ENCODE measurements around the gene RBM38.

RBM38 gene

DNA sequence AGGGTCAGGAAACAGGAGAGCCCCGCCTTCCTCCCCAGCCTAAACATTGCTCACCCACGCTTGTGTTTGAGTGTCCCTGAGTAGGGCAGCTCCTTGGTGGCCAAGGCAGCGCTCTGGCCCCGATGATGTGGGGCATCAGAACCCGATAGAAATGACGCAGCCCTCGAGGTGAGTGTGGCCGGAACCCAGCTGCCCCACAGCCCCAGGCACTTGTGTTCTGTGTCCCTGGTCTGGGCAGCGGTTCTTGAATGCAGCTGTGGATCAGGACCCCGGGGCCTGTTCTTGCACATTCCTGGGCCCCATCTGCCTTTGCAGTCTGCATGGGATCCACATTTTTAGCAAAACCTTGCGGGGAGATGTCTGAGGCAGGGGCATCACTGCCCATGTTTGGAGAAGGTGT is 12.8 kb downstream of the RBM38 start:
- DNase-seq (ENCODE audit: low read depth), result no peak

DNA sequence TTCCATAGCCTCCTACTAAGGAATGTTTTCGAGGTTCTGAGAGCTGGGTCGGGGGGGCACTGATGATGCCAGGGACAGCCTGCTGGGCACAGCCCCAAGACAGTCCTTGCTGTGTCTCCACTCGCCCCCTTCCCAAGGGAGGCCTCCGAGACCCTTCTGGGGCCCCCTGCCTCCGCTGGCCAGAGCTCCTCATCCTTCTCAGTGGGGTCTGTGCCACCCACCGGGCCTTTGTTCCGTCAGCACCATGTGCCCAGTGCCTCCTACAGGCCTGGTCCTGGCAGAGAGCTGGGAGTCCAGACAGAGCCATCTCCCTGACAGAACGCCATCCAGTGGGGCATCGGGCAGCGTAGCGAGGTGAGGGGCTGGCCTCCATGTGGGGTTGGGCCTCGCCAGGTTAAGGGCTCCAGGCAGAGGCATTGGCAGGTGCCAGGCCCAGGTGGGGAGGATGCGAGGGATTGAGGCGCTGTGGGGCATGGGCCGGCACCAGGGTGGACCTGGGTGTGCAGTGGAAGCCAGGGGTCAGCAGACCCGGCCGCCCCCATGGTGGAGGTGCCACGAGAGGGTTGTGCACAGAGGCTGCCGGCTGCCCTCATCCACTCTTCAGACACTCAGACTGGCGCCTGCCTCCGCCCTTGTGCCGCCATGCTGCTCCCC is 13.3 kb downstream of the RBM38 start:
- no peak for DNase-seq (ENCODE audit: low read depth)

DNA sequence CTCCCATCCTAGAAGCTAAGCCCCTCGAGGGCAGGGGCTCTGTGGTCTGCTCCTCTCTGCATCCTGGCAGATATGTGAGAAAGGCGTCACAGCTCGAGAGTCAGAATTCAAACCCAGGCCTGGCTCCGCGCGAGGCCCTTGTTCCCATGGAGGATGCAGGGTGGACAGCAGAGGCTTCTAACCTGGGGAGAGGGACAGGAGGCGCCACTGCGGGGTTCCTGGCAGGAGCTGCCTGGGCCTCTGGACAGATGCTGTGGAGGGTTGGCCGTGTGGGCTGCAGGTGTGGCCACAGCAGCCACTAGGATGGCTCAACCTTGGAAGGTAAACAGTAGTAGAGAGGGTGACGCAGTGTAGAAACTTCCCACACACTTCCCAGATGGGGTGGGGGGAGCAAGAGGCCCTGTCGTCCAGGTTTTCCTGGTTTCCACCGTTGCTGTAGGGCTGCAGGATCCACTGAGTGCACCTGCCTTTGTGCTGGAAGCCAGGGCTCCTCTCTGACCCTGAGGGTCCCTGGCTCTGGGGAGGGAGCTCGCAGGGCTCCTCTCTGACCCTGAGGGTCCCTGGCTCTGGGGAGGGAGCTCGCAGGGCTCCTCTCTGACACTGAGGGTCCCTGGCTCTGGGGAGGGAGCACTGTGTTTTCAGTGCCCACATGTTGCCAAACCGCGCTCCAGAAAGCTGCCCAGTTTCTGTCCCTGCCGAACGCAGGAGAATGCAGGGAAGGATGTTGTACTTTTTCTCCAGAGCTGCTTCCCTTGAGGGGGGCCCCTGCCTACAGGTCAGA is 14.2 kb downstream of the RBM38 start:
- no peak for DNase-seq (ENCODE audit: low read depth)

DNA sequence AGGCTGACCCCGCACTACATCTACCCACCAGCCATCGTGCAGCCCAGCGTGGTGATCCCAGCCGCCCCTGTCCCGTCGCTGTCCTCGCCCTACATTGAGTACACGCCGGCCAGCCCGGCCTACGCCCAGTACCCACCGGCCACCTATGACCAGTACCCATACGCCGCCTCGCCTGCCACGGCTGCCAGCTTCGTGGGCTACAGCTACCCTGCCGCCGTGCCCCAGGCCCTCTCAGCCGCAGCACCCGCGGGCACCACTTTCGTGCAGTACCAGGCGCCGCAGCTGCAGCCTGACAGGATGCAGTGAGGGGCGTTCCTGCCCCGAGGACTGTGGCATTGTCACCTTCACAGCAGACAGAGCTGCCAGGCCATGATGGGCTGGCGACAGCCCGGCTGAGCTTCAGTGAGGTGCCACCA is 16.4 kb downstream of the RBM38 start:
- DNase-seq (ENCODE audit: low read depth), result no peak

DNA sequence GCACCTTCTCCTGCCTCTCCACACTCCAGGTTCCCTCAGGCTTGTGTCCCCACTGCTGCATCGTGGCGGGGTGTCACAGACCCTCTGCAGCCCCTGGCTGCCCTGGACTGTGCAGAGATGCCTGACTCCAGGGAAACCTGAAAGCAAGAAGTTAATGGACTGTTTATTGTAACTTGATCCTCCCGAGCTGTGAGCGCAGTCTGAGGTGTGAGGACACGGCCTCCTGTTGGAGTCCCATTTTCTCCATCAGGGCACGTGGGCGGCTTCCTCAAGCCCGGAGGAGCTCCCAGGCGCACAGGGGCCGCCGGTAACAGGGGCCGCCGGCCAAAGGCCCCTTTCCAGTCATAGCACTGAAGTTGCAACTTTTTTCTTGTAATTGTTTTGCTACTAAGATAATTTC is 16.9 kb downstream of the RBM38 start:
- no peak for DNase-seq (ENCODE audit: low read depth)

DNA sequence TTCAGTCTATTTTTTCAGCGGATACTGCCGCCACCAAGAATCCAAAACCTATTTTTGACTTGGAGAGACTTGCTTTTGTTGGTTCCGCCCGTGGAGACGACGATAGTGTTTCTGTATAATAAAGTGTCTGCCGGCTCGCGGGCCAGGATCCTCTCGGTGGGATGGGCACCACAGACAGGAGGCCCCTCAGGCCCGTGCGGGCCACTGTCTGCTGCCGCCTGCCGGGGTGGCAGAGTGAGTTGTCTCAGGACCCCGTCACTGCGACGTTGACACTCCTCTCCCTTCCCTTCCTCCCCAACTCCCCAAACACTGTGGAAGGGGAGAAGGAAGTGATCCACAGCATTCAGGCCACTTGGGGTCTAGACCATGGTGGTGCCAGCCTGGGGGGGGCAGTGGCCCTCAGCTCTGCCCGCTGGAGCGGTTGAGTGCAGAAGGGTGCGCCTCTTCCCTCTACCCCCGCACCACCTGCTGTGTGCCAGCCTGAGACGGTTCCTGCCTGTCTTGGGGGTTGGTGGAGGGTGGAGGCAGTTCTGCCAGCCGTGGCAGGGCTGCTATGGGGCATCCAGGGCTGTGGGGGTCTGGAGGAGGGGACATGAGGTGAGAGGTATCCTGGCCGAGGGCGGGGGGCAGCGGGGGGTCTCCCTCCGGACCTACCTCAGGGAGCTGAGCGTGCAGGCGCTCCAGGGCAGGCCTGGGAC is 17.5 kb downstream of the RBM38 start:
- DNase-seq (ENCODE audit: low read depth), result no peak

DNA sequence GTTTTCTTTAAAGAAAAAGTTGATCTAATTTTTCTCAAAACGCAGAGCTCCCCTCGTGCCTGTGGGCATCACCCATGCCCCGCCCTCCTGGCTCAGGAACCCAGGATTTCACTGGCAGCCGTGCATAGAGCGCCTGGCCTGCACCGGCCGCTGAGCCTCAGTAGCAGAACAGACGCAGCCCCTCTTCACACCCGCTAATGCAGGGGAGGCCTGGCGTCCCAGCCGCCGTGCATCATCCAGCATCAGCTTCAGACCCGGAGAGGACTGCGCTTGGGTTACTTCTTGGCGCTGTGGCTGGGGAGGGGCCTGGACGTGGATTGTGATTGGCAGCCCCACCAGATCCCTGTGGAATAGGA is 18.1 kb downstream of the RBM38 start:
- DNase-seq (ENCODE audit: low read depth), result no peak

DNA sequence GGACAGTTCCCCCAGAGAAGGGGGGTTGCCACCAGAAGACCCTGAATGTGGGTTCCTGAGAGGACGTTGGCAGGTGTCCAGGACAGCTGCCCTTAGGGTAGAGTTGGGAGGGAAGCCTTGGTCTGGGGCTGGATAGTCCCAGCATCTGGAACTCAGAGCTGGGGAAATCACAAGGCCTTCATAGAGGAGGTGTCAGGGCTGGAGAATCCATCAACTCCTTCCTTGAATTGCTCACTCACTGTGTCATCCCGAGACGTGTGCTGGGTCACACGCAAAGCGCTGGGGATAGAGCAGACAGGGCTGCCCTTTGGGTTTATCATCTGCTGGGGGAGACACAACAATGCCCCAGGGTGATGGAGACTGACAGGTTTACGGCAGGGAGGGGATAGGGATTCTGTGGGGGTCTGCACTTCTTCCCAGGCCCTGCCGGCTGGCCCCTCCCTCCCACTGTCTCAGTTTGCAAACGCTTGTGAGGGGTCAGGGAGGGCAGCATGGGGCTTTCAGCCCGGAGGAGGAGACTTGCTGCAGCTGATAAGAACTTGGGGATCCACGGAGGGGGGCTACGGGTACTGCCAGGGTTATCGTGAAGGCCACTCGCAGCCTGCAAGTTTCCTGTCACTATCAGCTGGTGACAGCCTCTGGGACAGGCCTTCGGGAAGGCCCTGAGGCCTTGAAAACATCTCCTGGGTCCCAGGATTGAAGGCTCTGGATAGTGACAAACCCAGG is 18.6 kb downstream of the RBM38 start:
- DNase-seq (ENCODE audit: low read depth), result no peak

DNA sequence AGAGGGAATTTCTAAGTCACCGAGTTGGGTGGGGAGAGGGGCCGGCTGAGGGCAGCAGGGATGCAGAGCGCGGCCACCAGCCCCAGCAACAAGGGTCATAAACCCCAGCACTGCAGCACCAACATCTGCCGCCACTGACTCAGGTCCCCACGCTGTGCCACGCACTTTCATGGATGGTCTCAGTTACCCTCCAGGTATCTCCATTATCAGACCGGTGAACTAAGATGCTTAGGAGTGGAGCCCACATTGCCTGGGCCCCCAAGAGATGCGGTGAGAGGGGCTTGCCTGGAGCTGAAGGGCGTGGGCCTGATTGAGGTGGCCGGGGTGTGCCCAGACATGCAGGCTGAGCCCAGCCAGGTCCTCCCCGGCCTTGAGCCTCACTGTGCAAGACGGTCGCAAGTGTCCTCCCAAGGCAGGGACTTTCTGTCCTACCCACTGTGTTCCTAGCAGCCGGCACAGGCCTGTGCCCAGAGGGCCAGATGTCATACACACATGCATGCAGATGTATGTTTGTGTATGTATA is 19.3 kb downstream of the RBM38 start:
- DNase-seq (ENCODE audit: low read depth), result no peak

DNA sequence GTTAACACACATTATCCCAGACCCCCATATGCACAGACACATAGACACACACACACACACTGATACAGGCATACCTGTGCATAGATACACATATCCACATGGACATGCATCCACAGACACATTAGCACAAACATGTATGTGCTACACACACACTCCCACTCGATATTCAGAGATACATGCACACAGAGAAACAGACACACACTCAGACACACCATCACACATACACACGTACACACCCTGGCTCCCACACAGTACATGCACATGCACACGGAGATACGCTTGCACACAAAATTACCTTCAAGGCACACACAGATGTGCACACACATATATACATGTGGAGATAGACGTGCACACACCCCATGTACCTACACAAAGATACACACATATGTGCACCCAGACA is 19.7 kb downstream of the RBM38 start:
- no peak for DNase-seq (ENCODE audit: low read depth)

DNA sequence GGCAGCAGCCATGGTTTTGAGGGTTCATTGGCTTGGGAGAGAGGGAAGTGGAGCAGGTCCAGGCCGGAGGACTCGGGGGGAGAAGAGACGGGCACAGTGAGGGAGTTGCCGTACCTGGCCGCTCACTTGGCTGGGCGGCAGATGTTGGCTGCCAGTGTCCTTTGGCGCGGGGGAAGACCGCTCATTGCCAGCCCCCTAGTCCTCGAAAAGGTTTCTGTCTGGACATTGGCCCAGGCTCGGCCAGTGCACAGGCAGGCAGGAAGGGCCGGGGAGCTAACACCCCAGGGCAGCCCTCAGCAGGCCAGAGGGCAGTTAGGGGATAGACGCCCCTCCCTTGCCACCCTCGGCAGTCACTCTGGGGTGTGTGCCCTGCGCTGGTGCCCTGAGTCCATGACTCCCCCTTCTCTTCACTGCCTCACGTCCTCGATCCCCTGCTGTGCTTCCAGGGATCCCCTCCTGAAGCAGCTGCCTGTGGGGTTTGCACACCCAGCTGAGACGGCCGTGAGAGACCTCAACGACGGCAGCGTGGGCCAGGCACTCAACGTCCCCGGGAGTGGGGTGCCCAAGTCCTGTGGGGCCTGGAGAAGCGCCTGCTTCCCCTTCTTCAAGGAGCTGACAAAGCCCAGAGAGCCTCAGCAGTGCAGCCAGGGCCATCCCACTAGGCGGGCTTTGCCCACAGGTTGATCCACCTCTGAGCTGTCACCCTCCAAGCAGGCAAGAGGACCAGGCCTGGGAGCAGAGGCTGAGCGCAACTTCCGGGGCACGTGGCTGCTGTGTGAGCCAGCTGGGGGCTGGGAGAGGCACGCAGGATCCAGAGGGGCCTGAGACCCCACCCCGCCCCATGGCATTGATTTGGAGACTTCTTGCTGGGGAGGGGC is 20.4 kb downstream of the RBM38 start:
- DNase-seq (ENCODE audit: low read depth), result no peak

DNA sequence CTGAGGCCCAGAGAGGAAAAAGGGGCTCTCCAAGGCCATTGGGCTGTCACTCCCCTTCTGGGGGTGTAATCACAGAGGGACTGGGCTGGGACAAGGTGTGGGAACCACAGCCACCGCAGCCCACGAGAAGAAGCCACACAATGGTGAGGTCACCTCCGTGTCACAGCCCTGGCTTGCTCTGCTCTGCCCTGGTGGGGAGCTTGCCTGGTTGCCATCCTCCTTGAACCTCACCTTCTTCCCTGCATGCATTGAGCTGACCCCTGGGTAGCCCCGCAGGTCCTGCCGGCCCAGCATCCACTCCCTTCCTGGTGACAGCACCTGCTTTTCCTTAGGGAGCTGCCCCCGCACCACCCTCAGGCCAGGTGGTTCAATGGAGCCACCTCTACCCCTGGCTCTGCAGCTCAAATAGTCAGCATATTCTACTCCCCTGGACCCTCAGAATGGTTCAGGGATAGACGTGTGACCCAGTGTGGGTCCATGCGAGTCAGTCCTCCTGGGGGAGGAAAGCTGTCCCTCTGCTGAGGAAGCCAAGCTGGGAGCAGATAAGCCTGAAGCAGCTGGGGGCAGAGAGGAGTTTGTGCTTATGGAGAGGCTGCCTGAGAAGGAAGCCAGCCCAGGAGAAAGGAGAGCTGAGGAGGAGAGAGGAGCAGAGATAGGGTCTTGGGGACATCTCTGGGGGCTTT is 21.3 kb downstream of the RBM38 start:
- no peak for DNase-seq (ENCODE audit: low read depth)

DNA sequence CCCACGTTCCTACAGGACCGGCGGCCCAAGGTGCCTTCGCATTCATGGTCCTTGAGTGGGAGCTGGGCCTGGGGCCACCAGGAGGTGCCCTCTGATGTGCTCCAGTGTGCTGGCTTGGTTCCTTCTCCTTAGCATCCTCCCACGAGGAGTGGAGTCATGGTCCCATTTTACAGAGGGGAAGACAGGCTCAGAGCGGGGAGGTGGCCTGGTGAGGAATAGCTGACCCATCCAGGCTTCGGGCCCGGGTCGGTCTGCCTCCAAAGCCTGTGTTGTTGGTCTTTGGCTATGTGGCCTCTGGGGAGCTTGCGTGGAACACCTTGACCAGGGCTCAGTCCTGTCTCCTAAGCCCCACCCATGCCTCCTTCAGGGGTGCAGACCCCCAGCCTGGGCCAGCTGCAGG is 22.8 kb downstream of the RBM38 start:
- DNase-seq (ENCODE audit: low read depth), result no peak

DNA sequence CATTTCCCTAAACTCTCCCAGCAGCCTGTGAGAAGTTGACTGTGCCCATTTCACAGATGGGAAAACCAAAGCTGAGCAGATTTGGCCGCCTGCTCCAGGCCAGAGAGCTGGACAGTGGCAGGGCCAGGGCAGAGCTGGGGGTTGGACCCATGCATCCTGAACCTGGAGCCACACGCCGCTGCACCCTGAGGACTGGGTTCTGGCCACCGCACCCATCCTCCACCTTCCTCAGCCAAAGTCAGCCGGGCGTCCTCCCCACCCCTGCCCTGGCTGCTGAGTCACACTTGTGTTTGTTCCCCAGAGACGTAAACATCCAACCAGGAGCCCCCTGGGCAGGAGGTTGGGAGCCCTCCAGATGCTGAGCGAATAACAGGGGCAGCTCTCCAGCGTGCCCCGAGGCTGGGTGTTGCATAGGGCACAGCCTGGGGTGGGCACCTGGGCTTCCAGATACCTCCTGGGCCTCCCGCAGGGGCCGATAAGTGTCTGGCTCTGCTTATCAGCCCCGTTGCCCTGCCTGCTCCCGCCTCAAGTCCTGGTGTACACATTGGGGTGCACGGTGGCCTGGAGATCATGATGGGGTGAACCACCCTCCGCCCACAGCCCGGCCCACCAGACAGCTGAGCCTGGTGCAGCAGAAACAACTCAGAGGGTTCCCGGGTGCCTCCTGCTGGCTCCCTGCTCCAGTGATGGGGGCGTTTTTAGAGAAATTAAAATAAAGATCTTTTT is 23.8 kb downstream of the RBM38 start:
- DNase-seq (ENCODE audit: low read depth), result no peak

DNA sequence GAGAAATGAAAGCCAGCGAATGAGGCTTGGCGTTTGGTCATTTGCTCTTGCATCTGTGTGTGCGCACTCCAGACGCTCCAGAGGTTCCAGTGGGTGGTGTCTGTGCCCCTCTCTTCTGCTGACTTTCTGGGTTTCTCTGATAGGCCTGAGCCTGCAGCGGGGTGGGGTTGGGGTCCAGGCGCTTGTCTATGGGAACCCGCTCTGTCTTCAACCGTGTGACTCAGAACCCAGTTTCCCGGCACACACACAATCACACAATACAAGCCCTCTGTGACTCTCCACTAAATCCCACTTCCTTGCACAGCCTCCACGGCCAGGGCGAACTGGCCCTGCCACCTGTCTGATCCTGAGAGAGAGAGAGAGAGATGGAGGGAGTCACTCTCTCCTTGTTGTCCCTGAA is 24.6 kb downstream of the RBM38 start:
- no peak for DNase-seq (ENCODE audit: low read depth)

DNA sequence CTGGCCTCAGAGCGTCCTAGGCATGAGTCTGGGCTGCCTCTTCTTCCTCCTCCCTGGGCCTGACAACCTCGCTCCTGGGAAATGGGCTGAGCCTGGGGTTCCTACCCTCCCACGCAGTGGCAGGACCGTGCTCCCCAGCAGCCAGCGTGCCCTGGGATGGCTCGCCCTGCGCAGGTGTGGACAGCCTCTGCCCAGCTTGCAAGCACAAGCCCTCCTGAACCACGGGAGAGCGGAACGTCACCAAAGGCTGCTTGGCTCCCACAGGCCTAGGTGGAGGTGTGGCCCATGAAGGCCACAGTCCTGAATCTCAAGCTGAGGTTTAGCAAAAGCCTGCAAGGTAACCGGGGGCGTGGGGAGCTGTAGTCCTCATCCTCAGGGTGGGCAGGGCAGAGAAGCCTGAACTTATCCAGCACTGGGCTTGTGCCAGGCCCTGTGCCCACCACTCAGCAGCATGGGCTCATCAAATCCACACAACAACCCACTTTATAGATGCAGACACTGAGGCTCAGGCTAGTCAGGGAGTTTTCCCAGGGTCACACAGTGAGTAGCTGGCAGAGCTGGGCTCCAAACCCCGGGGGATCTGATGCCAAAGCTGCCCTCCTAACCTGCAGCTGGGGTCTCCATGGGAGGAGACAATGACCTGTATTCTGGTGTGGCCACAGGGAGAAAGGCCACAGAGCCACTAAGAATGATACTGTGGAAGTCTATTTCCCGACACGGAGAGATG is 25.3 kb downstream of the RBM38 start:
- DNase-seq (ENCODE audit: low read depth), result no peak

DNA sequence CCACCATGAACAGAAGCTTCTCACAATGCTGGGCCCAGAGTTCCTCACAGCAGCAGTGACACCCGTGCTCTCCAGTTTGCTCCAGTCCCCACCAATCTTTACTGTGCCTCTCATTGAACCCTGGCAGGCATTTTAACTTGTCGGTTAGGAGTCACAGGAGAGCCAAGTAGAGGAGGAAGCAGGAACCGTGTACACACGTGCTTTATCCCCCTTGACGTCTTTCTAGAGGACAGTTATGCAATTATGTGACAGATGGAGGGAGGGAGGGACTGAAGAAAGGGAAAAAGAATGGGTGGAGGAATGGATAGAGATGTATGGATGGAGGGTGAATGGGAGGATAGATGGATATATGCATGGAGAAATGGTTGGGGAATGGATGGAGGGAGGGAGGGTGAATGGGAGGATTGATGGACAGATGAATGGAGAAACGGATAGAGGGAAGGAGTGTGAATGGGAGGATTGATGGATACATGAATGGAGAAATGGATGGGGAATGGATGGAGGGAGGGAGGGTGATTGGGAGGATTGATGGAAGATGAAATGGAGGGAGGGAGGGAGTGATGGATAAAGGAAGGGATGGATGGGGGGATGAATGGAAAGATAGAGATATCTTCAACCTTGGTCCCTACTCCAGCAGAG is 26.0 kb downstream of the RBM38 start:
- no peak for DNase-seq (ENCODE audit: low read depth)

DNA sequence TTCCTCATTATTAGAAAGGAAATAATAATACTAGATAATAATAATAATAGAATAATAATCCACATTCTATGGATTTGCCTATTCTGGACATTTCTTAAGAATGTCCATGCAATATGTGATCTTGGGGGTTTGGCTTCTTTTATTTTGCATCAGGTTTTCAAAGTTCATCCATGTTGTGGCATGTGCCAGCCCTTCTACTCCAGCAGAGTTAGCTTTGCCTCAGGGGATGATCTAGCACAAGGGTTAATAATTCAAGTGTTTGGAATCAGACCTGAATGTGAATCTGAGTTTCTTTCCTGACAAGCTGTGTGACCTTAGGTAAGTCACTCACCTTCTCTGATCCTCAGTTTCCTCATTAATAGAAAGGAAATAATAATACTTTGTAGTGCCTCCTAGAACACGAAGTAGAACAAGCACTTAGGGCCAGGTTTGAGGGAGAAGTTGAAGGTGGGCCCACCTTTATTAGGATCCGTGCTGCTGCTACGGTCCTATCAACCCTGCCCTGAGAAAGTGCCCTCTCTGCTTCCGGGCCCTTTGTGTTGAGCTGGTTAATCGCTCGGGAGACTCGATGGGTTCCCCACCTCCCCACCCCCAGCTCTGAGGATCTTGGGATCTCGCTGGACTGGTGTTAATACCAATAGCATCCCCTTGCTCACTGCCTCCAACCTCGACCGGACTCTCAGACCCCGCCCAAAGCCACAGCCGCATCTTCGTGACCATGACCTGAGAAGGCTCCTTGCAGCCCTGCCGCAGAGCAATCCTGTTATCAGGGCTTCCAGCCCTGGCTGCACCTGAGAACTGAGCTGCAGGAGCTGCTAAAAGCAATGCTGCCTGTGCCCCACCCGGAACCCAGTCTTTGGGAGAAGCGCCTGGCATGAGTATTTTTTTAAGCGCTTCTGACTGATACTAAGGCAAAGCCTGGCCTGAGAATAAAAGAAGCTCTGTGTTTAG is 26.9 kb downstream of the RBM38 start:
- DNase-seq (ENCODE audit: low read depth), result no peak

Measured in GM04504 (cell line).